Upper lobe of left lung (tissue), 4 donors: ENCODE measurements around the gene BSN.

Experiments
- CTCF ChIP-seq, 6 experiments: fragments of 450-650 bp in 4 of 6; fragments of 200-600 bp in 2 of 6; sonication (generic) in 2 of 6; IDR thresholded peaks; one replicate each; pipeline ENCODE4 v1.5.1; 2016 to 2019; ENCODE audit warnings: antibody characterized with exemption in 6 of 6
- POLR2A ChIP-seq, 4 donors: fragments of 450-650 bp; IDR thresholded peaks; one replicate each; pipeline ENCODE4 v1.5.1; 2016 to 2017; ENCODE audit warnings: antibody characterized with exemption in 4 of 4, mild to moderate bottlenecking in 2 of 4
- POLR2AphosphoS5 ChIP-seq, 2 donors: sonication (generic); formaldehyde crosslinking; IDR thresholded peaks; one replicate each; pipeline ENCODE4 v1.5.1; 2017; ENCODE audit warnings: antibody characterized with exemption in 2 of 2

- TF ChIP-seq CTCF (IDR thresholded peaks at IDR 0.05) (no peak), POLR2A (IDR thresholded peaks at IDR 0.05) (no peak), POLR2AphosphoS5 (IDR thresholded peaks at IDR 0.05) (no peak)
Observed at GRCh38 chr3:49552087-49552486, 2.2 kb upstream of the BSN start.
